Transverse colon (tissue), 4 donors: ENCODE data around the gene GPC5. TPM values are rescaled to one million over a fixed set of nuclear protein-coding genes. Genes with fewer than 3 reads are reported as not detected.

Experiments used
- DNase-seq: peaks from one replicate; pipeline ENCODE4 v3.0.0-alpha.2; 2019
- H3K27ac ChIP-seq, 4 donors: fragments of 200-600 bp; sonication (generic); 2 replicates each; pipeline ENCODE4 v1.5.1; 2016 to 2018; ENCODE audit warnings: inconsistent platforms in 4 of 4
- H3K27me3 ChIP-seq: fragments of 200-600 bp; sonication (generic); 2 replicates; pipeline ENCODE4 v1.5.1; 2017; ENCODE audit warnings: inconsistent platforms
- H3K36me3 ChIP-seq, 4 donors: fragments of 200-600 bp; sonication (generic); 2 replicates each; pipeline ENCODE4 v1.5.1; 2017 to 2019; ENCODE audit warnings: inconsistent platforms in 4 of 4
- H3K4me1 ChIP-seq, 4 donors: fragments of 200-600 bp; sonication (generic); 2 replicates each; pipeline ENCODE4 v1.5.1; 2017 to 2020; ENCODE audit warnings: inconsistent platforms in 4 of 4
- H3K4me3 ChIP-seq, 4 donors: fragments of 200-600 bp; sonication (generic); 1 replicate in 1 of 4; 2 replicates in 3 of 4; pipeline versions ENCODE4 v1.5.1 to v1.6.1; 2017 to 2019; ENCODE audit warnings: inconsistent platforms in 4 of 4
- H3K9me3 ChIP-seq, 2 donors: fragments of 200-600 bp; sonication (generic); 2 replicates each; pipeline ENCODE4 v1.5.1; 2017 to 2019; ENCODE audit warnings: inconsistent platforms in 2 of 2
- CTCF ChIP-seq, 5 experiments: fragments of 200-600 bp in 3 of 5; fragments of 450-650 bp in 2 of 5; sonication (generic) in 3 of 5; IDR thresholded peaks; 1 replicate in 2 of 5; 2 replicates in 3 of 5; pipeline ENCODE4 v1.5.1; 2016 to 2017; ENCODE audit warnings: antibody characterized with exemption in 5 of 5, inconsistent platforms in 3 of 5, mild to moderate bottlenecking in 2 of 5, moderate library complexity in 1 of 5
- EP300 ChIP-seq: sonication (generic); formaldehyde crosslinking; IDR thresholded peaks from one replicate; pipeline ENCODE4 v1.6.1; 2017; ENCODE audit warnings: antibody characterized with exemption, low read depth
- POLR2A ChIP-seq: fragments of 450-650 bp; IDR thresholded peaks from one replicate; pipeline ENCODE4 v1.6.1; 2016; ENCODE audit warnings: antibody characterized with exemption, mild to moderate bottlenecking, moderate library complexity
- POLR2AphosphoS5 ChIP-seq, 3 donors: sonication (generic); formaldehyde crosslinking; IDR thresholded peaks; one replicate each; pipeline ENCODE4 v1.6.1; 2016; ENCODE audit warnings: antibody characterized with exemption in 3 of 3
- WGBS, 2 donors: methylation state at CpG; one replicate each; pipeline ENCODE4 v1.1.5; 2018; ENCODE audit warnings: low coverage in 1 of 2; 5-methylcytosine and 5-hydroxymethylcytosine counted together
- in situ Hi-C, 4 donors: fragments of 200-750 bp; cut with MboI; loops; one replicate each; pipeline versions ENCODE4 v1.15.0 to v1.15.1; 2017; ENCODE audit warnings: low sequenced_read_pairs in 3 of 4, low pct_ligation_motif_present in 1 of 4, low pct_unique_long_range_greater_than_20kb in 1 of 4
- intact Hi-C: fragments of 100-400 bp; cut with DNase I; formaldehyde crosslinking; loops from one replicate; pipeline ENCODE4 v1.15.1; 2023; ENCODE audit warnings: low total_unique reads
- total RNA-seq, 4 donors: library from RNA; depleted of rRNA; stranded (reverse); fragments of >200 nt; gene quantifications; one replicate each; pipeline ENCODE4 v1.1.0, GENCODE V29; 2016

GPC5 gene
- total RNA-seq, 4 donors from 2014 or later: 0.48 to 1.4 TPM; not detected in 2

- WGBS, 2 donors: 63 to 75% methylated on average over 3 of the region's 3 CpGs
- in situ Hi-C loops (no loop called here), intact Hi-C loops (no loop called here)
- Histone ChIP-seq H3K27me3 (no peaks in the 10 kb centered on the region), H3K4me3 (no peak overlapping the region), H3K36me3 (no peaks in the 10 kb centered on the region), H3K27ac (no peak overlapping the region), H3K4me1 (no peaks in the 10 kb centered on the region), H3K9me3 (no peaks in the 10 kb centered on the region)
- no peak for DNase-seq
- TF ChIP-seq CTCF (IDR thresholded peaks at IDR 0.05) (no peak), POLR2AphosphoS5 (IDR thresholded peaks at IDR 0.05) (no peak), POLR2A (no peak), EP300 (no peak)
These were observed 68.8 kb downstream of the GPC5 start for GRCh38 chr13:91467236-91467635.

- H3K27me3 ChIP-seq: no peaks in the 10 kb centered on the region
- in situ Hi-C loops (no loop called here), intact Hi-C loops (no loop called here)
- no peak overlapping the region for H3K4me3 ChIP-seq
- no peaks in the 10 kb centered on the region for H3K36me3 ChIP-seq
- no peaks in the 10 kb centered on the region for H3K9me3 ChIP-seq
- no peak for DNase-seq
- no peaks in the 10 kb centered on the region for H3K4me1 ChIP-seq
- TF ChIP-seq POLR2A: no peak
- 75 to 100% methylated on average over 2 of the region's 2 CpGs for WGBS, 2 donors
- H3K27ac ChIP-seq: no peak overlapping the region
These were observed 69.9 kb downstream of the GPC5 start for GRCh38 chr13:91468301-91468700.

GRCh38 chr13:91470084-91470621 lies 71.7 kb downstream of the GPC5 start:
- H3K9me3 ChIP-seq: no peaks in the 10 kb centered on the region
- intact Hi-C loops (no loop called here), in situ Hi-C loops (no loop called here)
- H3K4me1 ChIP-seq: no peaks in the 10 kb centered on the region
- 72 to 76% methylated on average over 4 of the region's 4 CpGs for WGBS, 2 donors
- TF ChIP-seq EP300 (no peak), POLR2AphosphoS5 (IDR thresholded peaks at IDR 0.05) (no peak), CTCF (IDR thresholded peaks at IDR 0.05) (no peak), POLR2A (no peak)
- no peak for DNase-seq
- no peaks in the 10 kb centered on the region for H3K36me3 ChIP-seq
- H3K27ac ChIP-seq: no peak overlapping the region
- no peak overlapping the region for H3K4me3 ChIP-seq
- no peaks in the 10 kb centered on the region for H3K27me3 ChIP-seq

GRCh38 chr13:91470681-91471080 lies 72.3 kb downstream of the GPC5 start:
- Histone ChIP-seq H3K27me3 (no peaks in the 10 kb centered on the region), H3K4me1 (no peaks in the 10 kb centered on the region), H3K36me3 (no peaks in the 10 kb centered on the region), H3K27ac (no peak overlapping the region), H3K4me3 (no peak overlapping the region), H3K9me3 (no peaks in the 10 kb centered on the region)
- intact Hi-C loops (no loop called here), in situ Hi-C loops (no loop called here)
- WGBS, 2 donors: 82 to 85% methylated on average over 3 of the region's 3 CpGs
- TF ChIP-seq CTCF (IDR thresholded peaks at IDR 0.05) (no peak), POLR2A (no peak), POLR2AphosphoS5 (IDR thresholded peaks at IDR 0.05) (no peak), EP300 (no peak)
- DNase-seq: no peak

GRCh38 chr13:91482427-91482826 lies 84.0 kb downstream of the GPC5 start:
- Histone ChIP-seq H3K36me3 (no peaks in the 10 kb centered on the region), H3K27me3 (no peaks in the 10 kb centered on the region), H3K4me3 (no peak overlapping the region), H3K9me3 (no peaks in the 10 kb centered on the region), H3K4me1 (no peaks in the 10 kb centered on the region), H3K27ac (no peak overlapping the region)
- intact Hi-C loops (no loop called here), in situ Hi-C loops (no loop called here)
- no peak for DNase-seq
- TF ChIP-seq EP300 (no peak), POLR2AphosphoS5 (IDR thresholded peaks at IDR 0.05) (no peak), CTCF (IDR thresholded peaks at IDR 0.05) (no peak), POLR2A (no peak)
- 76% methylated on average over 5 of the region's 5 CpGs; no CpG with 5 or more reads in 1 of the 2 donors for WGBS, 2 donors
